ENCODE data around the gene POU1F1.

DNA sequence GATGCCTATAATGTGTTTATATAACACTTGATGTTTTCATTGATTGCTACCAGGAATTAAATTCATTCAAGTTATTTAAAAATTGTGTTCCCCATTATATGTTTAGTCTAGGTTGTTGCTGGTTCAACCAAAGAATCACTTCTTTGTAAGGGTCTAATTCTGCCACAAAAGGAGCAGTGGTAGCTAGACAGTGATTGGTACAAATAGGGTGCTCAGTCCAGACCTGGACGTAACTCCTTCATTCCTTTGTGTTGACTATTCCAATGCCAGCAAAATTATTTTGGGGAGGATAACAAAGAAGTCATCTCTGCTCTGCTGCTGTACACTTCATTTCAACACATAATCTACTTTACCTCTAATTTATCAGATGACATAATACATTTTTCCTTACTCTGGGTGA lies 48.1 kb downstream of the POU1F1 start:
- TF ChIP-seq, protein P1, sequence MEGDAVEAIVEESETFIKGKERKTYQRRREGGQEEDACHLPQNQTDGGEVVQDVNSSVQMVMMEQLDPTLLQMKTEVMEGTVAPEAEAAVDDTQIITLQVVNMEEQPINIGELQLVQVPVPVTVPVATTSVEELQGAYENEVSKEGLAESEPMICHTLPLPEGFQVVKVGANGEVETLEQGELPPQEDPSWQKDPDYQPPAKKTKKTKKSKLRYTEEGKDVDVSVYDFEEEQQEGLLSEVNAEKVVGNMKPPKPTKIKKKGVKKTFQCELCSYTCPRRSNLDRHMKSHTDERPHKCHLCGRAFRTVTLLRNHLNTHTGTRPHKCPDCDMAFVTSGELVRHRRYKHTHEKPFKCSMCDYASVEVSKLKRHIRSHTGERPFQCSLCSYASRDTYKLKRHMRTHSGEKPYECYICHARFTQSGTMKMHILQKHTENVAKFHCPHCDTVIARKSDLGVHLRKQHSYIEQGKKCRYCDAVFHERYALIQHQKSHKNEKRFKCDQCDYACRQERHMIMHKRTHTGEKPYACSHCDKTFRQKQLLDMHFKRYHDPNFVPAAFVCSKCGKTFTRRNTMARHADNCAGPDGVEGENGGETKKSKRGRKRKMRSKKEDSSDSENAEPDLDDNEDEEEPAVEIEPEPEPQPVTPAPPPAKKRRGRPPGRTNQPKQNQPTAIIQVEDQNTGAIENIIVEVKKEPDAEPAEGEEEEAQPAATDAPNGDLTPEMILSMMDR (conservative IDR thresholded peaks at IDR 0.05; ENCODE audit: low read depth, low read length), result no peak
- no peak for TF ChIP-seq EZH2phosphoT487 (IDR thresholded peaks at IDR 0.05; ENCODE audit: borderline replicate concordance, low read length)
- no peak for TF ChIP-seq EZH2 (IDR thresholded peaks at IDR 0.05; ENCODE audit: low read length, unreplicated experiment)

Measured in PC-3 (cell line).